GF-D8 (cell line): ENCODE results near the gene NR6A1.

ENCODE experiments used
- DNase-seq: peaks from one replicate; lab custom pipeline; 2025; lab: John Stamatoyannopoulos, UW

The NR6A1 gene

GRCh38 chr9:124658165-124659017 is 112.7 kb downstream of the NR6A1 start:
- peak; percentile 89 for DNase-seq

- no peak for DNase-seq
Measured at GRCh38 chr9:124657516-124657915, 113.6 kb downstream of the NR6A1 start.

DNA sequence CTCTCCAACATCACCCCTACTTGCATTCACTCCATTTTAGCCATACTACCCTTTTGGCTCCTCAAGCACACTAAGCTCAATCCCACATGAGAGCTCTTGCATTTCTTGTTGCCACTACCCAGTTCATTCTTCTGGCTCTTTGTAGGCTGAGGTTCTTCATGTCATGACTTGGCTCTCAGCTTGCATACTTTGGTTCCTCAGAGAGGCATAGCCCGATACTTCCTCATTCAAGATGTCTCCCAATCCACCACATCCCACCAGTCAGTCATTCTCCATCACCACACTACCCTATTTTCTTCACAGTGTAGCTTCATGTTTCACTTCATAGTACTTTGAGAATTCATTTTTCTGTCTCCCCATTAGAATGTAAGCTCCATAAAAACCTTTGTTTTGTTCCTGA is 116.7 kb downstream of the NR6A1 start:
- no peak for DNase-seq

DNA sequence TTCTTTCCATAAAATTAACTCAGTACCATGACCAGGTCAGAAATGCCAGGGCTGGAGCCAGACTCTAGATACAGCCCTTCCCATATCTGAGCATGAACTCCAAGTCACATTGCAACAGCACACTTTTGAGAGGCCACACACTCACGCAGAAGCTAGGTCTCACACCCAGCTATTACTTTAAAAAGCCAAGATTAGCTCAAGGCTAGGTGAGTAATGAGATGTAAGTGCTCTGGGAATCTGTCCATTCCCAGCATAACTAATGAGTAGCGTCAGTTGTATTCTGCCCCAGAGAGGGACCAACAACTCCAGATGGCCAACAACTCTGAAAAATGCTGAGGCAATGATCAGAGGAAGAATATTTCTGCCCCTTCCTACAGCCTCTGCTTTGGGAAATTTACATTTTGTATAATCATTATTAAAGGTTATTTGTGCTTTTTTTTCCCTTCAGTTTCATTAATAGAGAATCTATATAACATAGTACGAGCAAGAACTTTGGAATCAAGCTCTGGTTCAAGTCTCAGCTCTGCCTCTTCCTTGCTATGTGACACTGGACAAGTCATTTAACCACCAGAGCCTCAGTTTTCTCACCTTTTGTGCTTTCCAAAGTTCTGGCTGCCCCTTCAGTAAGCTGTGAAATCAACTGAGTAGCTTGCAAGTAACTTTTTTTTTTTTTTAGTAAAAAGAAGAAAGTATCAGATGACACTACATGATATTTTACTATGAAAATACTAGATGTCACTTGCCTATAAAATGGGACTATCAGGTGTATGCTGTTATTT is 118.3 kb downstream of the NR6A1 start:
- no peak for DNase-seq

DNA sequence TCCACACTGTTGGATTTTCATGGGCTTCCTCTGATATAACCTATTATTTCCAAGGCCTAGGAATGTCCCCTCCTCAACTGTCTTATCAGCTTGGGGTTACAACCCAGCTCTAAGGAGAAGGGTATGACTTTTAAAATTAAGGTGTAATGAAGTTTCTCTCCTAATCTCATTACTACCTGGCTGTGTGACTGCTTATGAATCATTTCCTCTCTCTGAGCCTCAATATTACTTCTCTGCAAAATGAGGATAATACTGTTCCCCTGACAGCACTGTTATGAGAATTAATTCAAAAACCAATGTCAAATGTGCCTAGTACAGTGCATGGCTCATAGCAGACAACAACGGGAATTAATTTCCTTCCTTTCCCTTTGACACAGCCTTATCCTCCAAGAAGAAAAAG is 118.9 kb downstream of the NR6A1 start:
- no peak for DNase-seq

DNA sequence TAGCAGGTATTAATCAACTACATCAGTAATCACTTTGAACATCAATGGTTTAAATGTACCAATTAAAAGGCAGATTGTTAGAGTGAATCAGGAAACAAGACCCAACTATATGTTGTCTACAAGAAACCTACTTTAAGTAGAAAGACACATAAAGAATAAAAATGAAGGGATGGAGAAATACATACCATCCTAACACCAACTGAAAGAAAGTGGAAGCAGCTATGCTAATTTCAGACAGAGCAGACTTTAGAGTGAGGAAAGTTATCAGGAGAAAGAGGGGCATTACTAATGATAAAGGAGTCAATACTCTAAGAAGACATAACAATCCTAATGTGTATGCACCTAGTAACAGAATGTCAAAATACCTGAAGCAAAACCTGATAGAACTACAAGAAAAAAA is 125.8 kb downstream of the NR6A1 start:
- DNase-seq: no peak

DNA sequence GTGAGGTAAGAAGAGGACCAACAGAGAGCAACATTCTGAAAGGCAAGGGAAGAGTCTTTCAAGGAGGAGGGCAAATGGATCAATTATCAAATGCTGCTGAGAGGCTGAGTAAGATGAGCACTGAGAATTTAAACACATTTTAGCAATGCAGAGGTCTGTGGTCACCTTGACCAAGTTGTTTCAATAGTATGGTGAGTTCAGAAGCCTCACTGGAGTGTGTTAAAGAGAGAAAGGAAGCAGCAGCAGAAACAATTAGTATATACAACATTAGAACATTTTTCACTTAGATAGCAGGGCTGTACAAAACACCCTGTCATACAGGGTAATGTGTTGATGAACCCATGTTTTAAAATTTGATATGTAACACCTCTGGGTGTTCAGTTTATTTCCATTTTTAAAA is 131.5 kb downstream of the NR6A1 start:
- DNase-seq: no peak

GRCh38 chr9:124635285-124635684 is 135.8 kb downstream of the NR6A1 start:
- no peak for DNase-seq

DNA sequence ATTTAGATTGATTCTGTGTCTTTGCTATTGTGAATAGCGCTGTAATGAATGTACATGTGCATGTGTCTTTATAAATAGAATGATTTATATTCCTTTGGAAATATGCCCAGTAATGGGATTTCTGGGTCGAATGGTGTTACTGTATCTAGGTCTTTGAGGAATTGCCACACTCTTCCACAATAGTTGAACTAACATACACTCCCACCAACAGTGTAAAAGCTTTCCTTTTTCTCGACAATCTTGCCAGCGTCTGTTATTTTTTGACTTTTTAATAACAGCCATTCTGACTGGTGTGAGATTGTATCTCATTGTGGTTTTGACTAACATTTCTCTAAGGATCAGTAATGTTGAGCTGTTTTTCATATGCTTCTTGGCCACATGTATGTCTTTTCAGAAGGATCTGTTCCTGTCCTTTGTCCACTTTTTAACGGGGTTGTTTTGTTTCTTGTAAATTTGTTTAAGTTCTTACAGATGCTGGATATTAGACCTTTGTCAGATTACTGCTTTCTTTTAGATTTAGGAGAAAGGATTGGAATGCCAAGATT is 139.0 kb downstream of the NR6A1 start:
- no peak for DNase-seq

- DNase-seq: no peak
Measured at GRCh38 chr9:124631326-124631725, 139.8 kb downstream of the NR6A1 start.

DNA sequence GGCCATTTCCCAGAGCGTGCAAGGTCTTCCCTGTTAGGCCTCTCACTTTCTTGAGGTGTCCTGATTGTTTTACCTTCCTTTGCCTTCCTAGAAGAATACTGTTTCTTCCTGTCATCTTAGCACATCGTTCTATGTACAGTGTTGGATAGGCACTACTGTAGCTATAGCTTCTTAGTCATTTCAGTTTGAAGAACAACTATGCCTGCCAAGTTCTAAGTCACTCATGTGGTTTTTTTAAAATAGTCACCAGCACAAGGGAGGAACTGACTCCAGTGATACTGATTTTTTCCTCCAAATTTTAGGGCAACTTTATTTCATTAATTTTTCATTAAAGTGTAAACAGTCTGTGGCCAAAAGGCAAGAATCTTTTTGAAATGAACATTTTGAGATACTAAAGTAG is 141.5 kb downstream of the NR6A1 start:
- DNase-seq: no peak

- no peak for DNase-seq
Measured at GRCh38 chr9:124628741-124629140, 142.4 kb downstream of the NR6A1 start.

GRCh38 chr9:124626276-124626675 is 144.8 kb downstream of the NR6A1 start:
- DNase-seq: no peak

GRCh38 chr9:124625087-124625486 is 146.0 kb downstream of the NR6A1 start:
- no peak for DNase-seq

- DNase-seq: no peak
Measured at GRCh38 chr9:124624735-124624992, 146.4 kb downstream of the NR6A1 start.

DNA sequence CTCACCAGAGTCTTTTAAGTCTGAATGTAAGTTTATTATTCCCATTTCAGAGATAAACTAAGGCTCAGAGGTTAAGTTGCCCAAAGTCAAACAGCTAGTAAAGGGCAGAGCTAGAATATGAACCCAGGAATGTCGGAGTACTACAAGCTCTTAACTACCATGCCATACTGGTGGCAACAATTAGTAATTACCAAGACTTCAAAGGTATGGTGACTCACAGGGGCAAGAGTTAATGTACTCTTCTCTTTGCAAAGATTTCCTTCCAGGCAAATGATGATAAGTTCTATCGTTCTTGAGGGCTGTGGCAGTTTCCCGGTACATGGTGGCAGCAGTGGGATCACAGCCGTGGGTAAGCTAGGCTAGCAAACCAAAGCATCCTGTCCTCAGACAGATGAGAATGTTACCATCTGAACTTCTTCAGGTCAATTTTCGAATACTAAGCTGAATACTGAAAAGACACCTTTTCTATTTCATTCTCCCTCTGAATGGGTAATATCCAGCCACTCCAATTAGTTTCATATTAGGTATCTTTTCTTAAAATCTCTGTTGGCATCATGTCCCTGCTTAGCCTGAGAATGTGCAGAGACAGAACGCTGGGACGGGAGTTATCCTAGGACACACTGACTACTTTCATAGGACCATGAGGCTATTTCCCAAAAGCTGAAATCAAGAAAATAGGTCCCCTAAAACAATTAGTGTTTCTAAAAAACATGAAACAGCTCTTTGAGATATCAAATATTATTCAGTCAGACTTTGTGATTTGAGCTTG is 147.0 kb downstream of the NR6A1 start:
- no peak for DNase-seq

DNA sequence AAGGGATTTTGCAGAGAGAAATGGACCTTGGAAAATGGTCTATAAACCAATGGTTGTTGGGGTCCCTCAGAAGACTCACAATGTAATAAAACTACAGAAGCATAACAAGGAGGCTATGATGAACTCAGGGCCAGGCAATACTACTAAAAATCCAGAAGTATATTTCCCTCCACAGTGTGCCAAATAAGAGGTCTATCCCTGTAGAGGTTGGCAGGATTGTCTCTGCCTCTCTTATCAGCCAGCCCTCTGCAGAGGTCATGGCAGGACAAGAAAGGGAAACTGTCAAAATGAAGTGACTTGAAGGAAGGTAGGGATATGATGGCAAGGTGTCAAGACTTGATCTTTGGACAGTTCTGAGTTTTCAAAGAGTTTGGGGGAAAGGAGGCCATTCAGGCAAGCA is 148.2 kb downstream of the NR6A1 start:
- DNase-seq: no peak

DNA sequence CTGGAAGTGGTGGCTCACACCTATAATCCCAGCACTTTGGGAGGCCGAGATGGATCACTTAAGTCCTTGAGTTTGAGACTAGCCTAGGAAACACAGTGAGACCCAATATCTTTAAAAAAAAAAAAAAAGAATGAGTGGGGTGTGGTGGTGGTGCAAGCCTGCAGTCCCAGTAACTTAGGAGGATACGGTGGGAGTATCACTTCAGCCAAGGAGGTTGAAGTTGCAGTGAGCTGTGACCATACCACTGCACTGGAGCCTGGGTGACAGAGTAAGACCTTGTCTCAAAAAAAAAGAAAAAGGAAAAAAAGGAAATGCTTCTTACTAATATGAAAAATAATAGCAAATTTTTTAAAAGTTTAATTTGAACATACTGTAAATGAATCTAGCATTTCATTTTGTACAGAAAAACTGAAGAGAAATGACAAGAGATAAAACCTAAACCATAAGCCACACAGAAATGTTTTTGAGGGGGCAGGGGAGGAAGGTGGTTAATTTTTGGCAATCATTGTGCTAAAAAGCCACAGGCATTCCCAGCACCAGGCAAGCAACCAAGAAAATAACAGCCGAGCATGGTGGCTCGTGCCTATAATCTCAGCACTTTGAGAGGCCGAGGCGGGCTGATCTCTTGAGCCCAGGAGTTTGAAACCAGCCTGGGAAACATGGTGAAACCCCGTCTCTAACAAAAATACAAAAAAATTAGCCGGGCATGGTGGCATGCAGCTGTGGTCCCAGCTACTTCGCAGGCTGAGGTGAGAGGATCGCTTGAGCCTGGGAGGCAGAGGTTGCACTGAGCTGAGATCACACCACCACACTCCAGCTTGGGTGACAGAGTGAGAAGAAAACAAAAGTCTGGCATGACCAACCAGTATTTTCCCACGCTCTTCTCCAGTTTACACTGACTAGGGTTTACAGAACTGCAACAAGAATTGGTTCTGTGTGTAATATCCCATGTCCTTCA is 149.5 kb downstream of the NR6A1 start:
- peak; percentile 20 for DNase-seq

DNA sequence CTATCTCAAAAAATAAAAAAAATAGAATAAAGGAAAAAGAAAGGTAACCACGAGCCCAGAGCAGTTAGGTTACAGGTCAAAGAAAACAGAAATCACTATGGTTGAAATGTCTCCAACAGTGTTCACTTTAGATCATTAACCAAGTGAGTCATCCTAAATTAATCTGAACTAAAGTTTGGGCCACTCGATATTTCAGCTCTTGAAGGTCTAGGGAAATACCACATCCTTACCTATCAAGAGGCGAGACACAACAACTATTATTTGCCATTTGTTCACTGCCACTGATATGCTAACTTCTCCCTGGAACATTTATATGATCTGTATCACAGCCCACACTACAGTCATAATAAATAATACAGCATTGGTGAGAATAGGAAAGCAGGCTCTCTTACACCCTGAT is 152.6 kb downstream of the NR6A1 start:
- DNase-seq: no peak

DNA sequence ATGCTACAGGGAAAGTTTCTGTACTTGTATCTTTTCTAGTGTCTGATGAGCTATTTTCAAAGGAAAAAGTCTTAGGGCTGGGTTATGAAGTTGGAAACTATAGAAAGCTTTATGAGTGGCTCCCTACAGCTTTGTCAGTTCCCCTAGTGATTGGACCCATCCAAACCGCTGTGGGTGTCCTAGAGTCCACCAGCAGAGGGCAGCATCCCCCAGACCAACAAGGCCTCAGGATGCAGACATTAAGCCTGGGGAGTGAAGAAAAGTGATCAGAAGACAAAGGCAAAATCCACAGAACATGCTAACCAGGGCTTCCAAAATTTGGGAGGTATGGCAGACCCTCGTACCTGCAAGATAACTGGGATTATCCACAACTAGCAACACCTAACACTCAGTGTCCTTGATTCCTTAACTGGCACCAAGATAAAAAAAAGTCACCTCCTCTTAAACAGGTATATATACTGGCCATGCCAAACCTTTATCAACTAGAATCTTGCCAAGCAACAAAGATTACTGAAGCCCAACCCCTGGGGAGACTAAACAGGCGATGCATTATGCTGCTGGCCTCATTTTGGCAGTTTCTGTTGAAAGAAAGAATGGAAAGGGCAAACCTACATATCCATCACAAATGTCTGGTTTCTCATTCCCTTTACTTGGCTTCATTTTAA is 153.5 kb downstream of the NR6A1 start:
- DNase-seq: peak; percentile 30

GRCh38 chr9:124616961-124617360 is 154.2 kb downstream of the NR6A1 start:
- no peak for DNase-seq
